ENCODE results near the gene MCEMP1.
A peak's percentile ranks its signal among the peaks of the same experiment; 100 is the strongest.

MCEMP1 gene

GRCh38 chr19:7672522-7672921, 4.4 kb upstream of the MCEMP1 start:
- DNase-seq (ENCODE audit: low read depth), result no peak

- peak; percentile 82 for DNase-seq (ENCODE audit: low read depth)
Measured at GRCh38 chr19:7674010-7675005, 2.6 kb upstream of the MCEMP1 start.

GRCh38 chr19:7676376-7676775, 514 bp upstream of the MCEMP1 start:
- DNase-seq (ENCODE audit: low read depth), result no peak

GRCh38 chr19:7677669-7678311, 900 bp downstream of the MCEMP1 start:
- DNase-seq (ENCODE audit: low read depth), result no peak

- DNase-seq (ENCODE audit: low read depth), result no peak
Measured at GRCh38 chr19:7678971-7679751, 2.3 kb downstream of the MCEMP1 start.

- DNase-seq (ENCODE audit: low read depth), result no peak
Measured at GRCh38 chr19:7679771-7680605, 3.1 kb downstream of the MCEMP1 start.

GRCh38 chr19:7680606-7681339, 3.9 kb downstream of the MCEMP1 start, which contains the start of gene TRAPPC5:
TRAPPC5 (plus strand) TSS chr19:7680833; CDS start chr19:7682254, 1,421 bp downstream.
- DNase-seq (ENCODE audit: low read depth), result peak; percentile 82

- DNase-seq (ENCODE audit: low read depth), result peak; percentile 85
Measured at GRCh38 chr19:7681340-7682174, 4.7 kb downstream of the MCEMP1 start.

- DNase-seq (ENCODE audit: low read depth), result no peak
Measured at GRCh38 chr19:7682175-7682855, 5.4 kb downstream of the MCEMP1 start.

- peak; percentile 51 for DNase-seq (ENCODE audit: low read depth)
Measured at GRCh38 chr19:7685546-7686445, 8.9 kb downstream of the MCEMP1 start.

- no peak for DNase-seq (ENCODE audit: low read depth)
Measured at GRCh38 chr19:7687177-7687576, 10.3 kb downstream of the MCEMP1 start.

GRCh38 chr19:7689165-7689564, 12.3 kb downstream of the MCEMP1 start:
- no peak for DNase-seq (ENCODE audit: low read depth)

GRCh38 chr19:7690779-7691258, 13.9 kb downstream of the MCEMP1 start:
- no peak for DNase-seq (ENCODE audit: low read depth)

GRCh38 chr19:7691497-7691896, 14.6 kb downstream of the MCEMP1 start:
- DNase-seq (ENCODE audit: low read depth), result no peak

GRCh38 chr19:7692417-7693088, 15.7 kb downstream of the MCEMP1 start:
- DNase-seq (ENCODE audit: low read depth), result no peak

GRCh38 chr19:7694499-7694898, 17.6 kb downstream of the MCEMP1 start:
- no peak for DNase-seq (ENCODE audit: low read depth)

GRCh38 chr19:7697721-7698287, 20.9 kb downstream of the MCEMP1 start:
- DNase-seq (ENCODE audit: low read depth), result no peak
